A549 (cell line): ENCODE results near the gene SEL1L3. TPM values are rescaled to one million over a fixed set of nuclear protein-coding genes. Genes with fewer than 3 reads are reported as not detected.

ENCODE experiments used
- SMC3 ChIP-seq: fragments of >200 bp; sonication (Bioruptor Twin); formaldehyde crosslinking; IDR thresholded peaks from 3 replicates; pipeline ENCODE4 v1.6.1; 2018; ENCODE audit warnings: inconsistent platforms
- polyA plus RNA-seq, 4 experiments: library from polyadenylated mRNA; depleted of rRNA in 3 of 4; stranded (reverse); fragments of >200 nt; fragmentation: RNase III in 1 of 4; extraction: RNeasy Plus Mini Kit Qiagen cat#74134 plus additional on column Dnase treatment in 1 of 4; gene quantifications; 2 replicates in 3 of 4; 3 replicates in 1 of 4; pipeline ENCODE4 v1.2.3, GENCODE V29; 2011 to 2017
- small RNA-seq, 6 experiments: library from RNA; depleted of rRNA; stranded (forward); fragments of <200 nt; gene quantifications; one replicate each; pipeline ENCODE3, GENCODE V24; 2012
- TF ChIP-seq, protein P1 (sequence below): fragments of 150-350 bp; IDR thresholded peaks from 2 replicates; pipeline ENCODE4 v1.6.1; 2014; ENCODE audit warnings: low read depth, mild to moderate bottlenecking, low read length

SEL1L3 gene
- polyA plus RNA-seq, 2 of the 4 experiments (the other 2 are of a cell fraction), result 26.1 to 27.0 TPM

DNA sequence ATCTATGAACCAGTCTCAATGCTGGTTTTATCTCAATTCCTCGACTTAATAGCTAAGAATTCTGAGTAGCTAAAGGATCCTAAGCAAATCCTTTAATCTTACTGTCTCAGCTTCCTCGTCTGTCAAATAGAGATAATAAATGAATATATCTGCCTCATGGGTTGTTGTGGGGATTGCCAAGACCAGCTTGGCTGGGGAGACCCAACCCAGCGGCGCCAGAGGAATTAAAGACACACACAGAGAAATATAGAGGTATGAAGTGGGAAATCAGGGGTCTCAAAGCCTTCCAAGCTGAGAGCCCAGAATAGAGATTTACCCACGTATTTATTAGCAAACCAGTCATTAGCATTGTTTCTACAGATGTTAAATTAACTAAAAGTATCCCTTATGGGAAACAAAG, 165.3 kb downstream of the SEL1L3 start (continued):
- TF ChIP-seq, protein P1, sequence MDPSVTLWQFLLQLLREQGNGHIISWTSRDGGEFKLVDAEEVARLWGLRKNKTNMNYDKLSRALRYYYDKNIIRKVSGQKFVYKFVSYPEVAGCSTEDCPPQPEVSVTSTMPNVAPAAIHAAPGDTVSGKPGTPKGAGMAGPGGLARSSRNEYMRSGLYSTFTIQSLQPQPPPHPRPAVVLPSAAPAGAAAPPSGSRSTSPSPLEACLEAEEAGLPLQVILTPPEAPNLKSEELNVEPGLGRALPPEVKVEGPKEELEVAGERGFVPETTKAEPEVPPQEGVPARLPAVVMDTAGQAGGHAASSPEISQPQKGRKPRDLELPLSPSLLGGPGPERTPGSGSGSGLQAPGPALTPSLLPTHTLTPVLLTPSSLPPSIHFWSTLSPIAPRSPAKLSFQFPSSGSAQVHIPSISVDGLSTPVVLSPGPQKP, result no peak
- no peak for TF ChIP-seq SMC3

Small RNA genes within 50 kb of the gene (small RNA-seq; reads per million reads assigned to genes)
- 0 reads per million in 6 experiments for gene MTND4LP22

Other genes starting within 250 kb of the SEL1L3 start
- gene SLC34A2, start 207.1 kb downstream of the SEL1L3 start, polyA plus RNA-seq (2011; rRNA removed), result 0.08 and 0.15 TPM in 2 replicates
- gene SLC34A2, start 207.1 kb downstream of the SEL1L3 start, polyA plus RNA-seq (2017; fragmentation: RNase III; extraction: RNeasy Plus Mini Kit Qiagen cat#74134 plus additional on column Dnase treatment), result 0.01 to 0.03 TPM in 2 of 3 replicates, not detected in the other
- 37.3 and 50.5 TPM in 2 replicates for gene SMIM20, start 51.2 kb upstream of the SEL1L3 start, polyA plus RNA-seq (2011; rRNA removed)
- gene SMIM20, start 51.2 kb upstream of the SEL1L3 start, polyA plus RNA-seq (2017; fragmentation: RNase III; extraction: RNeasy Plus Mini Kit Qiagen cat#74134 plus additional on column Dnase treatment), result 32.2 to 35.8 TPM (median 32.9 TPM) in 3 replicates